Glutamatergic neuron (in vitro differentiated cells): Measurements from ENCODE around the gene PTX3. TPM values are rescaled to one million over a fixed set of nuclear protein-coding genes. Genes with fewer than 3 reads are reported as not detected.

Experiments
- DNase-seq: peaks from one replicate; pipeline ENCODE4 v3.0.0; 2022
- H3K27ac Mint-ChIP-seq: one replicate; pipeline ENCODE4 v1.8.0; 2020; ENCODE audit warnings: mild to moderate bottlenecking, mixed read lengths, inconsistent platforms; ENCODE audit not compliant: unreplicated experiment
- H3K27me3 Mint-ChIP-seq: one replicate; pipeline ENCODE4 v1.8.0; 2020; ENCODE audit warnings: mild to moderate bottlenecking, moderate library complexity, mixed read lengths, inconsistent platforms; ENCODE audit not compliant: unreplicated experiment
- H3K36me3 Mint-ChIP-seq: one replicate; pipeline ENCODE4 v1.8.0; 2020; ENCODE audit warnings: mild to moderate bottlenecking, mixed read lengths, inconsistent platforms; ENCODE audit not compliant: unreplicated experiment
- H3K4me1 Mint-ChIP-seq: one replicate; pipeline ENCODE4 v1.8.0; 2020; ENCODE audit warnings: mild to moderate bottlenecking, low read depth, mixed read lengths, inconsistent platforms; ENCODE audit not compliant: unreplicated experiment
- H3K4me3 Mint-ChIP-seq: one replicate; pipeline ENCODE4 v1.8.0; 2020; ENCODE audit warnings: mild to moderate bottlenecking, mixed read lengths, inconsistent platforms; ENCODE audit not compliant: unreplicated experiment
- H3K9me3 Mint-ChIP-seq: one replicate; pipeline ENCODE4 v1.8.0; 2020; ENCODE audit warnings: mild to moderate bottlenecking, moderate library complexity, mixed read lengths, inconsistent platforms; ENCODE audit not compliant: unreplicated experiment
- CTCF ChIP-seq: fragments of 200-600 bp; sonication (generic); IDR thresholded peaks from one replicate; pipeline ENCODE4 v1.5.0; 2021; ENCODE audit not compliant: partially characterized antibody, unreplicated experiment
- total RNA-seq: library from RNA; stranded (reverse); fragmentation: NEBNext Ultra II Directional; extraction: Animal tissue kit (Norgen Biotek cat#: 25700); gene quantifications from one replicate; pipeline ENCODE4 v1.2.1, GENCODE V29; 2021; ENCODE audit not compliant: unreplicated experiment

The PTX3 gene
- total RNA-seq, 1 donor from 2014 or later: 2.4 TPM

GRCh38 chr3:157475921-157476414 lies 39.3 kb downstream of the PTX3 start:
- H3K36me3 Mint-ChIP-seq: no peaks in the 10 kb centered on the region
- H3K9me3 Mint-ChIP-seq: no peaks in the 10 kb centered on the region
- H3K27me3 Mint-ChIP-seq: no peaks in the 10 kb centered on the region
- no peak overlapping the region for H3K4me3 Mint-ChIP-seq
- no peak for DNase-seq
- no peaks in the 10 kb centered on the region for H3K4me1 Mint-ChIP-seq
- no peak overlapping the region for H3K27ac Mint-ChIP-seq
- no peak for TF ChIP-seq CTCF

- peaks cover 1% of the 10 kb centered on the region for H3K9me3 Mint-ChIP-seq
- no peak for TF ChIP-seq CTCF
- no peaks in the 10 kb centered on the region for H3K27me3 Mint-ChIP-seq
Measured at GRCh38 chr3:157477441-157477840, 40.8 kb downstream of the PTX3 start.

GRCh38 chr3:157479464-157480243 lies 43.0 kb downstream of the PTX3 start:
- no peaks in the 10 kb centered on the region for H3K27me3 Mint-ChIP-seq
- H3K4me1 Mint-ChIP-seq: no peaks in the 10 kb centered on the region
- no peak overlapping the region for H3K4me3 Mint-ChIP-seq
- peaks cover 1% of the 10 kb centered on the region for H3K9me3 Mint-ChIP-seq
- H3K27ac Mint-ChIP-seq: no peak overlapping the region
- TF ChIP-seq CTCF: no peak
- no peaks in the 10 kb centered on the region for H3K36me3 Mint-ChIP-seq
- no peak for DNase-seq

More at GRCh38 chr3:157477441-157477840, 40.8 kb downstream of the PTX3 start:
- Mint-ChIP-seq H3K4me3 (no peak overlapping the region), H3K36me3 (no peaks in the 10 kb centered on the region), H3K27ac (no peak overlapping the region), H3K4me1 (no peaks in the 10 kb centered on the region)
- no peak for DNase-seq

- Mint-ChIP-seq H3K36me3 (no peaks in the 10 kb centered on the region), H3K27ac (no peak overlapping the region), H3K27me3 (peaks cover 2% of the 10 kb centered on the region), H3K9me3 (no peaks in the 10 kb centered on the region), H3K4me3 (no peak overlapping the region), H3K4me1 (no peaks in the 10 kb centered on the region)
- TF ChIP-seq CTCF: no peak
- DNase-seq: no peak
Measured at GRCh38 chr3:157487339-157487738, 50.7 kb downstream of the PTX3 start.

- peaks cover 2% of the 10 kb centered on the region for H3K27me3 Mint-ChIP-seq
- TF ChIP-seq CTCF: no peak
- H3K27ac Mint-ChIP-seq: no peak overlapping the region
- H3K9me3 Mint-ChIP-seq: no peaks in the 10 kb centered on the region
- no peaks in the 10 kb centered on the region for H3K36me3 Mint-ChIP-seq
- H3K4me1 Mint-ChIP-seq: no peaks in the 10 kb centered on the region
- DNase-seq: no peak
- no peak overlapping the region for H3K4me3 Mint-ChIP-seq
Measured at GRCh38 chr3:157488144-157488543, 51.5 kb downstream of the PTX3 start.
